Type B pancreatic cell (in vitro differentiated cells): ENCODE data around the gene GAB1. TPM values are rescaled to one million over a fixed set of nuclear protein-coding genes. Genes with fewer than 3 reads are reported as not detected.

Source experiments
- DNase-seq: peaks from one replicate; pipeline ENCODE4 v3.0.0; 2021; ENCODE audit warnings: mixed read lengths; ENCODE audit not compliant: unreplicated experiment; ENCODE audit errors: extremely low spot score
- H3K27ac Mint-ChIP-seq: 2 replicates; pipeline ENCODE4 v1.8.0; 2021; ENCODE audit warnings: mild to moderate bottlenecking, mixed read lengths
- H3K27me3 Mint-ChIP-seq: 2 replicates; pipeline ENCODE4 v1.8.0; 2021; ENCODE audit warnings: mixed read lengths
- H3K36me3 Mint-ChIP-seq: 2 replicates; pipeline ENCODE4 v1.8.0; 2021; ENCODE audit warnings: mixed read lengths
- H3K4me1 Mint-ChIP-seq: one replicate; pipeline ENCODE4 v1.8.0; 2021; ENCODE audit warnings: mixed read lengths; ENCODE audit not compliant: unreplicated experiment
- H3K4me3 Mint-ChIP-seq: 2 replicates; pipeline ENCODE4 v1.8.0; 2021; ENCODE audit warnings: mild to moderate bottlenecking, mixed read lengths
- H3K9me3 Mint-ChIP-seq: 2 replicates; pipeline ENCODE4 v1.8.0; 2021; ENCODE audit warnings: mixed read lengths
- total RNA-seq: library from RNA; stranded (reverse); gene quantifications from 2 replicates; pipeline ENCODE4 v1.2.1, GENCODE V29; 2021; ENCODE audit warnings: low replicate concordance
- TF ChIP-seq, protein P1 (sequence below): fragments of 200-600 bp; sonication (generic); conservative IDR thresholded peaks from 2 replicates; pipeline ENCODE4 v1.5.0; 2021; ENCODE audit warnings: antibody characterized with exemption, mild to moderate bottlenecking

The GAB1 gene
- total RNA-seq, 1 donor from 2014 or later, result 27.0 TPM

DNA sequence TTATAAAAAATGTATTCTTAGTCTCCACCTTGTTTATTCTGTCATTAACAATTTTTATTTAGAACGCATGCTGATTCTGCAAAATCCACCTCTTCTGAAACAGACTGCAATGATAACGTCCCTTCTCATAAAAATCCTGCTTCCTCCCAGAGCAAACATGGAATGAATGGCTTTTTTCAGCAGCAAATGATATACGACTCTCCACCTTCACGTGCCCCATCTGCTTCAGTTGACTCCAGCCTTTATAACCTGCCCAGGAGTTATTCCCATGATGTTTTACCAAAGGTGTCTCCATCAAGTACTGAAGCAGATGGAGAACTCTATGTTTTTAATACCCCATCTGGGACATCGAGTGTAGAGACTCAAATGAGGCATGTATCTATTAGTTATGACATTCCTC is 101.3 kb downstream of the GAB1 start:
- Mint-ChIP-seq H3K36me3 (peaks cover 33% of the 10 kb centered on the region), H3K4me3 (no peak overlapping the region), H3K27me3 (no peaks in the 10 kb centered on the region), H3K9me3 (no peaks in the 10 kb centered on the region), H3K4me1 (peaks cover 4% of the 10 kb centered on the region), H3K27ac (no peak overlapping the region)
- TF ChIP-seq, protein P1, sequence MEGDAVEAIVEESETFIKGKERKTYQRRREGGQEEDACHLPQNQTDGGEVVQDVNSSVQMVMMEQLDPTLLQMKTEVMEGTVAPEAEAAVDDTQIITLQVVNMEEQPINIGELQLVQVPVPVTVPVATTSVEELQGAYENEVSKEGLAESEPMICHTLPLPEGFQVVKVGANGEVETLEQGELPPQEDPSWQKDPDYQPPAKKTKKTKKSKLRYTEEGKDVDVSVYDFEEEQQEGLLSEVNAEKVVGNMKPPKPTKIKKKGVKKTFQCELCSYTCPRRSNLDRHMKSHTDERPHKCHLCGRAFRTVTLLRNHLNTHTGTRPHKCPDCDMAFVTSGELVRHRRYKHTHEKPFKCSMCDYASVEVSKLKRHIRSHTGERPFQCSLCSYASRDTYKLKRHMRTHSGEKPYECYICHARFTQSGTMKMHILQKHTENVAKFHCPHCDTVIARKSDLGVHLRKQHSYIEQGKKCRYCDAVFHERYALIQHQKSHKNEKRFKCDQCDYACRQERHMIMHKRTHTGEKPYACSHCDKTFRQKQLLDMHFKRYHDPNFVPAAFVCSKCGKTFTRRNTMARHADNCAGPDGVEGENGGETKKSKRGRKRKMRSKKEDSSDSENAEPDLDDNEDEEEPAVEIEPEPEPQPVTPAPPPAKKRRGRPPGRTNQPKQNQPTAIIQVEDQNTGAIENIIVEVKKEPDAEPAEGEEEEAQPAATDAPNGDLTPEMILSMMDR, result no peak
- no peak for DNase-seq

DNA sequence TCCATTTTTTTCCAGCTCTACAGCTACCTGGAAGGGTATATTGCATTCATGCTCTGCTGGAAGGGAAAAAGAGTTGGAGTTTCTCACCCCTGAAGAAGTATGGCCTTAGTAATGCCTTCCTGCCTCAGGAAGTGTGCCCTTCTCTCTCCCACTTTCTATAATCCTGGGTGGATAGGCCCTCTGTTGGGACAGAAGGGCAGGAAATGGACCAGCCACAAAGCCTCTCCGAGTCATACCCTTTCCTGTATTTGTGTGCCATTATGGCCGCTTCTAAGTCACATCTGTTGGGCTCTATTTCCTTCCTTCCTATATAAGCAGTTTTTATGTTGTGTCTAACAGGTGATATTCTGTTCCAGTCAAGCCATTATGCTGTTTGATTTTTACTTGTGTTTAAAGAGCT is 102.0 kb downstream of the GAB1 start:
- no peak for DNase-seq
- Mint-ChIP-seq H3K4me3 (no peak overlapping the region), H3K9me3 (no peaks in the 10 kb centered on the region), H3K27ac (no peak overlapping the region), H3K36me3 (peaks cover 27% of the 10 kb centered on the region), H3K27me3 (no peaks in the 10 kb centered on the region), H3K4me1 (peaks cover 4% of the 10 kb centered on the region)
- TF ChIP-seq, protein P1, result no peak

DNA sequence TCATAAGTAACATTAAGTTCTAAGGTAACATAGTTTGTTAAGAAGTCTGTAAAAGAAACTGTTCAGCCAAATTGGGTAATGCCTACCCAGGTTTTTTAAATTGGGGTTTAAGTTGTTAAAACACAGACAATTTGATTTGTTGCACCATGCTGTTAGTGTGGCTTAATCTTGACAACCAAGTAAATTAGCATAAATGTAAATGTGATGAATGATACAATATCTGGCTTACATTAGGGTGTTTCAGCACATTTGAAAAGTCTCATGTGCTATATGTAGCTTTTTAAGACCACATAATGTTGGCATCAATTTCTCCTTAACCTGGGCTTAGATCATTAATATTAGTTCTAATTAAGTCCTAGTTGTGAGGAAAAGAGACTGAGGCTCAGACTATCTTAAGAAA is 104.4 kb downstream of the GAB1 start:
- H3K27me3 Mint-ChIP-seq, result no peaks in the 10 kb centered on the region
- peaks cover 4% of the 10 kb centered on the region for H3K4me1 Mint-ChIP-seq
- H3K9me3 Mint-ChIP-seq, result no peaks in the 10 kb centered on the region
- TF ChIP-seq, protein P1, result no peak
- no peak overlapping the region for H3K27ac Mint-ChIP-seq
- no peak overlapping the region for H3K4me3 Mint-ChIP-seq
- H3K36me3 Mint-ChIP-seq, result peaks cover 26% of the 10 kb centered on the region
- DNase-seq, result no peak

DNA sequence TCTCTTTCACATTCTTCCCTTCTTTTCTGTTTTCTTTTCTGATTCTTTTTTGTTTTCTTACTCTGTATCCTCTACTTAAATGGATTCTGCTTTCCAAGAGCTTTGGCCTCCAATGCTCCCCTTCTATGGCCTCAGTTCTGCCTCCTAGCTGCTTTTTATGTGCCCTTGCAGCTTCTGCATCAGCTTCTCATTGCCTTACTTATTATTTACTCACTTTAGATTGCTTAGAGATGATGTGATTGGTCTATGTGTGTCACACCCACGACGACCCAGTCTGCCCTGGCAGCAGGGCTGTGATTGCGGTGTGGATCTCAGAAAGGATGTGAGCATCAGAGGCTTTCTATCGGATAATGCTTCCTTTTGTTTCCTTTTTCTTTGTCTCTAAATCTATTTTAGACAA is 105.0 kb downstream of the GAB1 start:
- H3K9me3 Mint-ChIP-seq, result no peaks in the 10 kb centered on the region
- no peak overlapping the region for H3K27ac Mint-ChIP-seq
- H3K36me3 Mint-ChIP-seq, result peaks cover 20% of the 10 kb centered on the region
- peaks cover 4% of the 10 kb centered on the region for H3K4me1 Mint-ChIP-seq
- TF ChIP-seq, protein P1, result no peak
- no peak for DNase-seq
- no peak overlapping the region for H3K4me3 Mint-ChIP-seq
- no peaks in the 10 kb centered on the region for H3K27me3 Mint-ChIP-seq

DNA sequence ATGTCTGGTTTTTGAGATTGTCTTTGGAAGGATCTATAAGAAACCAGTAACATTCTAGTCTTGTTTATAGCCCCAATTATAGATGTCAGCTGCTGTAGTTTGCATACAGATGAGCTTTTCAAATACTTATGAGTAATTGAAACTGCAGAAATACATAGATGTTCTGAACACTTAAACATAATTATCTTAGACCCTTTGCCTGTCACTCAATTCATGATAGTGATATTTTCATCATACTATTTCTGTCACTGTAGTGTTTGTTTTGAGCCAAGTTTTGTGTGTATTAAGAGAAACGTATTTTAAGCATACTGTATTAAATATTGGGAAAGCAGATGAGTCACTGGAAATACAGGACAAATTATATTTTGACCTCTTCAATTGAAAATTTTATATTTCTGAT is 107.1 kb downstream of the GAB1 start:
- Mint-ChIP-seq H3K4me3 (no peak overlapping the region), H3K27me3 (no peaks in the 10 kb centered on the region), H3K9me3 (no peaks in the 10 kb centered on the region), H3K4me1 (peaks cover 4% of the 10 kb centered on the region), H3K27ac (no peak overlapping the region), H3K36me3 (peaks cover 13% of the 10 kb centered on the region)
- TF ChIP-seq, protein P1, result no peak
- DNase-seq, result no peak

DNA sequence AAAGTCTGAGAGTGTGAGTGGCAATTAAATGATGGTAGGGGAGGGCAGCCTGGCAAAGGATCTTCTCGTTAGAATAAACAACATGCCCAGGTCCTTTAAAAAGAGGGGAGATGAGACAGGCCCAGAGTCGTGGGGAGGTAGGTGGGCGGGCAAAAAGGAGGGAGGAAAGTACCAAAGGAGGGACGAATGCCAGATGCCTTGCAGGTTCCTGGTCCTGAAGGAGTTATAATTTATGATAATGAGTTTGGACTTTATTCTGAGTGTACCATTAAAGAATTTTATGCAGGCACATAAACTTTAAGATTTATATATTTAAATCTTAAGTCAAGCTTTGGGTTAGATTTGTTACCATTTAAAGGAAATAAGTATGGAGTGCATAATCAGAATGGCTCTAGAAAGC is 114.5 kb downstream of the GAB1 start:
- no peak overlapping the region for H3K27ac Mint-ChIP-seq
- H3K4me1 Mint-ChIP-seq, result no peaks in the 10 kb centered on the region

More for the DNA sequence above, 114.5 kb downstream of the GAB1 start:
- peaks cover 4% of the 10 kb centered on the region for H3K36me3 Mint-ChIP-seq
- DNase-seq, result no peak
- TF ChIP-seq, protein P1, result no peak
- no peak overlapping the region for H3K4me3 Mint-ChIP-seq
- no peaks in the 10 kb centered on the region for H3K27me3 Mint-ChIP-seq
- H3K9me3 Mint-ChIP-seq, result no peaks in the 10 kb centered on the region
